Measurements from ENCODE around the gene CAB39. TPM values are rescaled to one million over a fixed set of nuclear protein-coding genes. Genes with fewer than 3 reads are reported as not detected.
"Not testable (repeated sequence)": the region's sequence is repeated elsewhere in the genome, so short reads cannot be mapped to it uniquely, and the experiment has no call there.

The CAB39 gene
- total RNA-seq, 1 experiment from 2014 or later: 72.1 TPM

DNA sequence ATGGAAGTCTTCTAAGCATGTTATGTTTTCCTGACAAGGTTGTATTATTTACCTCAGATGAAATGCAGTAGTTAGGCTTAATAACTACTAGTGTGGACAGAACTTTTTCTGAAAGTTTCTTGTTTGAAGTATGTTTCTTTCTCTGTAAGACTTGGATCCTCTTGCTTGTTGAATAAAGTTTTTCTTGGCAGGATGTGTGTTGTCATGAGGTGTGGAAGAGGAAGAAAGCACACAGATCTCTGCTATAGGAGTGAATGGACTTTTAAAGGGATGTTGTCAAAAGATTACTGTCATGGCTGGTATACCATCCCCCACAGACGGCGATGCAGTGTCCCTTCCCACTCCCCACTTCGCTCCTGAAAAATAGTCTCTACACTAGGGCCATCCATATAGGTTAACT, 2.6 kb downstream of the CAB39 start:
- DNase-seq (ENCODE audit: low read depth): no peak

DNA sequence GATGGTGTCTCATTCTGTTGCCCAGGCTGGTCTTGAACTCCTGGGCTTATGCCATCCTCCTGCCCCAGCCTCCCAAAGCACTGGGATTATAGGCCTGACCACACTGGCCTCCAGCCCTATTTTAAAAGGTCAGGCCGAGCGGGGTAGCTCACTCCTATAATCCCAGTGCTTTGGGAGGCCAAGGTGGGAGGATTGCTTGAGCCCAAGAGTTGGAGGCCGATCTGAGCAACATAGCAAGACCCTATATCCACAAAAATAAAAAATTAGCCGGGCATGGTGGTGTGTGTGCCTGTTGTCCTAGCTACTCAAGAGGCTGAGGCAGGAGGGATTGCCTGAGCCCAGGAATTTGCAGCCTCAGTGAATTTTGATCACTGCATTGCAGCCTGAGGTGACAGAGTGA, 3.9 kb downstream of the CAB39 start:
- no peak for DNase-seq (ENCODE audit: low read depth)

DNA sequence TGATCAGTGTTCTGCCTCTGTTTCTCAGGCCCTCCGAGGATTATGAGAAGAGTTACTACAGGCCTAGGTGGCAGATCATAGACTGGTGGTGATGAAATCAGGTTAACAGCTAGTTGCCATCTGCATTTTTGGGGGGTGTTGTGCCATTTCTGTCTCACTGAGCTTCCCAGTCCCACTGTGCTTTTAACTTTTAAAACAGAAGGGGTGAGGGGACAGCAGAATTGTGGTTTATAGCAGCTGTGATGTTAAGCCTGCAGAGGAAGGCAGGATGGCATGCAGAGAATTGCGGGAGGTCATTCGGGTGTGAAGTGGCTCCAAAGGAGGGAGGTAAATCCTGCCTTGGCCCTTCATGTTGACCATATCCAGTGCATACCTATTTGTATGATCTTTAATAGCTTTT, 5.0 kb downstream of the CAB39 start:
- DNase-seq (ENCODE audit: low read depth): no peak

GRCh38 chr2:230719340-230719739, 6.7 kb downstream of the CAB39 start:
- no peak for DNase-seq (ENCODE audit: low read depth)

GRCh38 chr2:230721712-230722111, 9.1 kb downstream of the CAB39 start:
- DNase-seq (ENCODE audit: low read depth): no peak

- DNase-seq (ENCODE audit: low read depth): no peak
Measured at GRCh38 chr2:230722207-230722885, 9.7 kb downstream of the CAB39 start.

GRCh38 chr2:230723363-230723762, 10.7 kb downstream of the CAB39 start:
- DNase-seq (ENCODE audit: low read depth): no peak

DNA sequence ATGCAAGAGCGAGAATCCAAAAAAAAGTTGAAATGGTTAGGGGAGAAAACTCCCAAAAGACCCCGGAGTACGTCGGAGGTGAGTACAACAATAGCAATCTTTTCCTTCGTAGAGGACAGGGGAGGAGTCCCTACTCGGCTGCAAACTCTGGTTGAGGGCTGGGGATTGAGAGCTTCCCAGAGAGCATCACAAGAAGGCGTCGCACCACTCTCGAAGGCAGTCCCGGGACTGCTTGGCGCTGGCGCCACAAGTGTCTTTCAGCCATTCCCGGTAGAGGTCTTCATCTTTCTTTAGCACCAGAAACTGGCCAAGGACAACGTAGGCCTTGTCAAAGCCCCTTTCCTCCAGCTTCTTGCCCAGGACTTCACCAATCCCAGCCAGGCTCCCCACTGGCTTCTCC, 12.3 kb downstream of the CAB39 start:
- DNase-seq (ENCODE audit: low read depth): not testable (repeated sequence)

- no peak for DNase-seq (ENCODE audit: low read depth)
Measured at GRCh38 chr2:230731512-230731911, 18.9 kb downstream of the CAB39 start.

DNA sequence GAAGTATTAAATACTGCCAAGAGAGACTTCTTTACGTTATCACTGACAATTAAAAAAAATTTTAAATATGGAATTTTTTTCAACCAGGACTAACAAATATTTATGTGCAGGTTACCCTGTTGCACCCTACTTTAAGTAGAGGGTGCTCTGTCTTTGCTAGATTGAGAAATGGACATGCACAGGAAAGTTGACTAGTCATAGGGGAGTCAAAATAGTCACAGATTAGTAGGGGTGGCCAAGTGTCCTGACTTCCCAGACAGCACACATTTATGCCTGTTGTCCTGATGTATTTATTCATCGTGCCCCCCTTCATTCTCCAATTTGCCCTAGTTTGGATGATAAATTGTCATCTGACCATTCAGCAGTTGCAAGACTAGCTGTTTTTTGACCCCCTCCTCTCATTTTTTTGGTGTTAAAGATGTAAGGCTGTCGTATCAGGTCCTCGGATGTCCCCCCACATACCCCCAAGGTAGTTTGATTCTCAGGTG, 20.3 kb downstream of the CAB39 start:
- DNase-seq (ENCODE audit: low read depth): no peak

GRCh38 chr2:230734247-230735175, 21.9 kb downstream of the CAB39 start:
- no peak for DNase-seq (ENCODE audit: low read depth)

- no peak for DNase-seq (ENCODE audit: low read depth)
Measured at GRCh38 chr2:230735884-230736283, 23.2 kb downstream of the CAB39 start.

- DNase-seq (ENCODE audit: low read depth): no peak
Measured at GRCh38 chr2:230737300-230737699, 24.7 kb downstream of the CAB39 start.

DNA sequence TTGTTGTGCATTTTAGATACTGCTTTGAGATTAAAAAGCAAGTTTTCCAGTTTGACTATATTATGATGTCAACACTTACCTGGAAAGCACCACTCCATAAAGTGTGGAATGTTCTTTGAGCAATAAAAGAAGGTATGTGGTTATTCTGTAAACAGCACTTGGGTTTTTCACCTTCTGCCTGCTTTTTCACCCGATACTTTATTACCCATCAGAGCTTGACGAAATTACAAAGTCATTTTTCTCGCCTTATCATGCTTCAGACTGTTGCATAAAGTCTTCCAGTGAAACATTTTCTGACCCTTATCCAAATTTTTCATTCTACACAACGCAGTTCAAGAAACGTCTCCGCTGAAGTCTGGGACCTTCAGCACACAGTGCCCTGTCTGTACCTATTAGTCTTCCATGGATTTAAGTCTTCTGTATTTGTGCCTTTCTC, 25.2 kb downstream of the CAB39 start:
- no peak for DNase-seq (ENCODE audit: low read depth)

GRCh38 chr2:230738391-230738811, 25.8 kb downstream of the CAB39 start:
- DNase-seq (ENCODE audit: low read depth): peak; percentile 19

DNA sequence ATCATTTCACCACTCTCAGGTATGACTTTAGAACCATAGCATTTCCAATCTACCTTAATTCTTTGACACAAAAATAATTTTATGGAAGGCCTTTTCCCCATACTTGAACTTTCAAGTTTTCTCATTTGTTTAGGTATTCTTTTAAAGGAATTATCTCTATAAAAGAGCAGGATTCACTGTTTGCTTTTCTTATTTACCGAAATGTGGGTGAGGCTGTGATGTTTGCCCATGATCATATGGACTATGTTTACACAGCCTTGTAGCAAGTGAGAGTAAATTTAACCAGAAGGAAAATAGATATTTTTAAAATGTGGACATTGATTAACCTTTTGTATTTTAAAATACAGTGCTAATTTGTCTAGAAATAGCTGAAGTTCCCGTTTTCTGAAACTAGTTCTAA, 26.3 kb downstream of the CAB39 start:
- no peak for DNase-seq (ENCODE audit: low read depth)

DNA sequence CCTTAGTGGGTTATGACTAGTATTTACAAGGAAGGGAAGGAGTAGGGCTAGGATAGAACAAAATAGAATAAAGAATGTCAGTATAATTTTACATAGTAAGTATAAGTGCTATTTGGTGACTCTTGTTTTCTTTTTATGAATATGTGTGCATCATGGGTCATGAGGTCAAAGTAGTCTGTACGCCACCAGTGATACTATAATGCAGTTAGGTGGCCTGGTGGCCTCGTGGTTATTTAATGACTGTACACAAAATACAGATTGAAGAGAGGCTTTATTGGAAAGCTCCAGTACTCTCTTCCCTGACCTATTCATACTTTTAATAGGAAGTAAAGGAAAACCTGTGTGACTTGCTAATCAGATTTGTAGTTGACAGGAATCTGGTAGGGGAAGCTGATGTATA, 27.3 kb downstream of the CAB39 start:
- DNase-seq (ENCODE audit: low read depth): no peak

GRCh38 chr2:230742781-230743180, 30.1 kb downstream of the CAB39 start:
- no peak for DNase-seq (ENCODE audit: low read depth)

DNA sequence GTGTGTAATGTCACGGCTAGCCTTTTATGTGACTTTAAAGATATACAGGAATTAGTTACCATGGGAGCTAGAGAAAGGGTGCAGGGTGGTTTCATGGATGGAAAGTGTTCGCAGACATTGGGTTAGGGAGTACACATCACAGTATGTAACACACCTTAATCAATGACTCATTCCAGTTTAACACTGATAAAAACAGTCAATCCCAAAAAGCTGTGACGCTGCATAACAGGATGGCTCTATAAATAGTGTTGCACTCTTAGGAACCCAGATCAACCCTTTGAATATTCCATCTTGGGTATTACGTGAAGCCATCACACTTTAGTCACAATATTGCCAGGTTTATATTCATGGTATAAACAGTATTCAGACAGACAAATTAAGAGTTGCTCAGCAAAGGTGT, 33.6 kb downstream of the CAB39 start:
- DNase-seq (ENCODE audit: low read depth): no peak

- DNase-seq (ENCODE audit: low read depth): peak; percentile 28
Measured at GRCh38 chr2:230748087-230748486, 35.4 kb downstream of the CAB39 start.

DNA sequence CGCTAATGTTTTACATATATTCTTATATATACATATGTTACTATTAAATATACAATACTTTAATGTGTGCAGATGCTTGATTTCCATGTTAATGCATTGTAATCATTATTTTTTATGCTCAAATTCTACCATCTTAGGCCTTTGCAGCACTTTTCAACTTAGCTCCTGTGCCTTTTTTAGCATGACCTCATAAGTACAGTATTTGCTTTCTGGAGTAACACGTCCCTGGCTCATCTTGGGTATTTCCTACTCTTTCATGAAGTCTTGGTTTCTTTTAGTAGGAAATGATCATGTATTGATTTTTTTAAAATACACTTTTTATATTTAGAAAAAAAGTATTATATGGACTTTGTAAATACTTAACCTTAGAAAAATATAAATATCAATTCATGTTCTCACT, 36.5 kb downstream of the CAB39 start:
- no peak for DNase-seq (ENCODE audit: low read depth)

GRCh38 chr2:230751062-230751461, 38.4 kb downstream of the CAB39 start:
- peak; percentile 58 for DNase-seq (ENCODE audit: low read depth)

GRCh38 chr2:230754200-230754599, 41.6 kb downstream of the CAB39 start:
- DNase-seq (ENCODE audit: low read depth): no peak
